GM12872 (cell line): ENCODE measurements around the gene CITED1.

Experiments used
- TF ChIP-seq, protein P1 (sequence below): IDR thresholded peaks from 3 replicates; pipeline ENCODE4 v1.5.1; 2011; ENCODE audit warnings: low read depth, mild to moderate bottlenecking, low read length, moderate library complexity; ENCODE audit not compliant: insufficient read depth

CITED1 gene

DNA sequence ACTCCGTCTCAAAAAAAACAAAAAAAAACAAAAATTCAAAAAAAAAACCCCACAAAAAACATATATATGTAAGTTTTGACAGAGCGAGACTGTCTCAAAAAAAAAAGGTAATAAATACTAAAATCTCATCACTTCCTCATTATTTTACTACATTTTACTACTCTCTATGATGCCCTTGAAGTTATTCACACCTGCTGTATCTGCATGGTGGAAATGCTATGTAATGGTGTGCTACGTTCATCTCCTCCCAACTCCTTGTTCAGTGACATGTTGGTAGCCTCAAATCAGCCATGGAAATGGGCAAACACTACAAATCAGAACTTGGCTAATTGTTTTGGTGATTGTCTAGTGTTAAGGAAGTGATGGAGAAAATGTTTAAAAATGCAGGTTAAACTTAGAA, 40.5 kb downstream of the CITED1 start:
- TF ChIP-seq, protein P1, sequence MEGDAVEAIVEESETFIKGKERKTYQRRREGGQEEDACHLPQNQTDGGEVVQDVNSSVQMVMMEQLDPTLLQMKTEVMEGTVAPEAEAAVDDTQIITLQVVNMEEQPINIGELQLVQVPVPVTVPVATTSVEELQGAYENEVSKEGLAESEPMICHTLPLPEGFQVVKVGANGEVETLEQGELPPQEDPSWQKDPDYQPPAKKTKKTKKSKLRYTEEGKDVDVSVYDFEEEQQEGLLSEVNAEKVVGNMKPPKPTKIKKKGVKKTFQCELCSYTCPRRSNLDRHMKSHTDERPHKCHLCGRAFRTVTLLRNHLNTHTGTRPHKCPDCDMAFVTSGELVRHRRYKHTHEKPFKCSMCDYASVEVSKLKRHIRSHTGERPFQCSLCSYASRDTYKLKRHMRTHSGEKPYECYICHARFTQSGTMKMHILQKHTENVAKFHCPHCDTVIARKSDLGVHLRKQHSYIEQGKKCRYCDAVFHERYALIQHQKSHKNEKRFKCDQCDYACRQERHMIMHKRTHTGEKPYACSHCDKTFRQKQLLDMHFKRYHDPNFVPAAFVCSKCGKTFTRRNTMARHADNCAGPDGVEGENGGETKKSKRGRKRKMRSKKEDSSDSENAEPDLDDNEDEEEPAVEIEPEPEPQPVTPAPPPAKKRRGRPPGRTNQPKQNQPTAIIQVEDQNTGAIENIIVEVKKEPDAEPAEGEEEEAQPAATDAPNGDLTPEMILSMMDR = no peak

DNA sequence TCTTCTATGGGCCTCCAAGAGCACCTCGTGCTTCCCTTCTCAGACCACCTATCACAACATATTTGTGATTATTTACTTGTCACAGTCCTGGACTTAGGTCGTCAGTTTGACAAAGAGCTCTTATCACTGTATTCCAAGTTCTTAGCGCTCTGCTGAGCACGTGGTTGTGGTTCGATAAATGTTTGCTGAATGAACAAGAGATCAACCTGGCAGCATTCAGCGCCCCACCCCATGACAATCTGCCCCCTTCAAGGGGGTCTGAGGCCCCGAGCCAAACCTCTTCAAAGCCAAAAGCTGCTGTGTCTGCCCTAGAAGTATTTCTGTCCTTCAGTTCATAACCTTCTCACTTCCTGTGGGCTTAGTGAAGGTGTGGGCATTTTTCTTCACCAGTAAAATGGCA, 43.6 kb downstream of the CITED1 start:
- TF ChIP-seq, protein P1 = no peak

DNA sequence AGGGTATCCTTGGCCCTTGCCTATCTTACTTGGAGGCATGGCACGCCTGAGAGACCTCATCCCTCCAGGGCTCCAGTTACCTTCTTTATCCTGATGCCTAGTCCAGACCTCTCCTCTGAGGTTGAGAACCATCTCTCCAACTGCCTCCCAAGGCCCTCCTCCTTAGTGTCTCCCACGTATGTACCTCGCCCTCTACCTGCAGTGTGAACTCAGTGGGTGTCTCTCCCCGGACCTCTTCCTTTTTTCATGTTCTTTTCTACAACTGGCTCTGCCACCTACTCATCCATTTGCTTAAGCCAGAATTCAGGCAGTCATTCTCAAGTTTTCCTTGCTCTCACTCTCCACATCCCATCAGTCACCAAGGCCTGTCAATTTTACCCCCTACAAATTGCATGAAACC, 45.3 kb downstream of the CITED1 start:
- TF ChIP-seq, protein P1 = no peak

DNA sequence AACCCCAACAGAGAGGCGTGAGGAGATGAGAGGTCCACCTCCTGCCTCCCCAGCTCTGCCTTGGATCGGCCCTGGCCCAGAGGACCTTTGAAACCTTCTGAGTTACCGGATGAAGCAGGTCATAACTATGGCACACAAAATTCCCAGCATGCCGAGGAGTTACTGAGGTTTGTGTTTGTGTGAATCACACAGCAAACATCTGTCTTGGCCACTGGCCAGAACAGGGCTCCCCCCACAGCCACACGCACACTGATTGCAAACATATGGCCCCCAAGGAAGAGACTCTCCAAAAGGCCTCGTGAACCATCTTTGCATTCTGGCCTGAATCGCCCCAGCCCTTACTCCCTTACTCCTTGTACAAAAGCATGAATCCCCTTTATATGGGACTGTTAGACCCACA, 47.5 kb downstream of the CITED1 start:
- TF ChIP-seq, protein P1 = no peak

DNA sequence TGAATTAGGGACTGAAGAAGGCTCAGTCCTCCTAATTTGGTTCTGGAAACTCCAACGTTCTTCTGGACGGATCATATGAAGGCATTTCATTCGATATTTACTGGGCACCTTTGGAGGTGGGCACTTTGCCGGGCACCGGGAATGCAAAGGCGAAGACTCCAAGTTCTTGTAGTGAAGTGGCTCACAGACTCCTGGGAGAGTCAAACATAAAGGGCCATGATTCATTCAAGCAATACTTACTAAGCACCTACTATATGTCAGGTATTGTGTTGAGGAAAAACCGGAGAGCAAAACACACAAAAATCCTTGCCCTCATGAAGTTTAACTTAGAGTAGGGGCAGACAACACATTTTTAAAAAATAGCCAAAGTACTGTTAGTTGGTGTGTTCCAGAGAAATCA, 49.9 kb downstream of the CITED1 start:
- TF ChIP-seq, protein P1 = no peak

DNA sequence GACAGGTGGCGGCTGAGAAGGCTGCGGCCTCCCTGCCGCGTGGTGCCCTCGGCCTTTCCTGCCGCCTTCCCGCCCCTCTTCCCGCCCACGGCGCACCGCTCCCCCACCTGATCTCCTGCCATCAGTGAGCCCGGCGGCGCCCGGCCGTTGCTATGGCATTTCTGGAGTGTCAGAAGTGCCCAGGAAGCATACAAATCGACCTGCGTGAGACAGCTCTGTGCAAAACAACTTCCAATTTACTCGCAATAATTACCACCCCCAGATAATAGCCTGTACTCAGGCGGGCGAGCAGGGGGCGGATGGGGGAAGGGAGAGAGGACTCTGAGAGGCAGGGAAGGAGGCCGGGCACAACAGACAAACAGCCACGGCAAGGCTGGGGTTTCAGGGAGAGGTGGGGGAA, 50.3 kb downstream of the CITED1 start:
- TF ChIP-seq, protein P1 = no peak

DNA sequence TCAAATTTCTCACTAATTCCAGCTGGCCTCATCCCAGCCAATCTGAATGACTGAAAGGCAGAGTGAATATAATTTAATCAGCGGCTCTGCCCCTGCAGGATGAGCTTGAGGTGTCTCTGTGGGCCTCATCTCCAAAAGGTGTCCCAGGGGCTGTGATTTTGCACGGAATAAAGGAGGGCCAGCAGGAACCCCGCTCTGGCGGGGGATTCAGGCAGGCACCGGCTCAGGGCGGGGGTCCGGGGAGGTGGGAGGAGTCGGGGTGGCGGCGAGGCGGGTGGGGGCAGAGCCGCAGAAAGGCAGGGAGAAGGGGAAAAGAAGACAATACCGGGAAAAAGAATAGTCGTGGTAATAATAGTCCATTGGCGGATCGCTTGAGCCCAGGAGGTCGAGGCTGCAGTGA, 50.9 kb downstream of the CITED1 start:
- TF ChIP-seq, protein P1 = no peak

DNA sequence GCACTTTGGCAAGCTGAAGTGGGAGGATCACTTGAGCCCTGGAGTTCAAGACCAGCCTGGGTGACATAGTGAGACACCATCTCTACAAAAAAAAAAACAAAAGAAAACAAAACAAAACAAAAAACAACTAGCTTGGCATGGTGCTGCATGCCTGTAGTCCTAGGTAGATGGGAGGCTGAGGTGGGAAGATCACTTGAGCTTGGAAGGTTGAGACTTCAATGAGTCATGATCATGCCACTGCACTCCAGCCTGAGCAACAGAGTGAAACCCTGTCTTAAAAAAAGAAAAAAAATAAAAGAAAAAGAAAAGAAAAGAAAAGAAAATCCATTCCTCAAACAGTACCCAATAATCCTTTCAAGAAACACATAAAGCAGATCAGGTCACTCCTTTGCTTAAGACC, 52.0 kb downstream of the CITED1 start:
- TF ChIP-seq, protein P1 = no peak
